Neuronal stem cell (in vitro differentiated cells): ENCODE results near the gene DGKQ.
"Not testable (repeated sequence)": the region's sequence is repeated elsewhere in the genome, so short reads cannot be mapped to it uniquely, and the experiment has no call there.

ENCODE experiments used
- DNase-seq: peaks from one replicate; pipeline ENCODE4 v3.0.0-alpha.2; 2013; ENCODE audit warnings: low spot score
- H2AFZ ChIP-seq: one replicate; pipeline ENCODE4 v1.6.1; 2013; ENCODE audit warnings: mild to moderate bottlenecking, low read length, inconsistent platforms
- H2AK5ac ChIP-seq: 2 replicates; pipeline ENCODE4 v1.6.1; 2013; ENCODE audit warnings: low read depth, mild to moderate bottlenecking, inconsistent platforms, low read length, moderate library complexity, mixed read lengths
- H2BK120ac ChIP-seq: 2 replicates; pipeline ENCODE4 v1.6.1; 2013; ENCODE audit warnings: low read depth, mild to moderate bottlenecking, inconsistent platforms, low read length, moderate library complexity, mixed read lengths
- H2BK12ac ChIP-seq: one replicate; pipeline ENCODE4 v1.6.1; 2013; ENCODE audit warnings: low read length, inconsistent platforms
- H2BK15ac ChIP-seq: 2 replicates; pipeline ENCODE4 v1.6.1; 2013; ENCODE audit warnings: mild to moderate bottlenecking, low read length, inconsistent platforms, mixed read lengths
- H2BK5ac ChIP-seq: one replicate; pipeline ENCODE4 v1.6.1; 2013; ENCODE audit warnings: inconsistent platforms, mild to moderate bottlenecking, low read length, moderate library complexity
- H3K14ac ChIP-seq: one replicate; pipeline ENCODE4 v1.6.1; 2013; ENCODE audit warnings: low read length, inconsistent platforms
- H3K18ac ChIP-seq: 2 replicates; pipeline ENCODE4 v1.6.1; 2013; ENCODE audit warnings: low read length, inconsistent platforms
- H3K23ac ChIP-seq: 2 replicates; pipeline ENCODE4 v1.6.1; 2013; ENCODE audit warnings: low read depth, mild to moderate bottlenecking, mixed read lengths, low read length, inconsistent platforms; ENCODE audit not compliant: poor library complexity
- H3K27ac ChIP-seq: replicated peaks from 3 replicates; pipeline ENCODE4 v1.5.1; 2013; ENCODE audit warnings: low read length, inconsistent platforms
- H3K27me3 ChIP-seq, 3 experiments: 2 replicates each; pipeline ENCODE4 v1.6.1; 2013; ENCODE audit warnings: low read length in 3 of 3, mild to moderate bottlenecking in 2 of 3, inconsistent platforms in 1 of 3, low read depth in 1 of 3, mixed read lengths in 1 of 3, moderate library complexity in 1 of 3; ENCODE audit not compliant: control insufficient read depth in 3 of 3, insufficient read depth in 3 of 3
- H3K36me3 ChIP-seq, 2 donors: replicated peaks in 1 of 2; 2 replicates each; pipeline ENCODE4 v1.6.1; 2013; ENCODE audit warnings: low read length in 2 of 2; ENCODE audit not compliant: control insufficient read depth in 2 of 2, insufficient read depth in 2 of 2
- H3K4ac ChIP-seq: 2 replicates; pipeline ENCODE4 v1.6.1; 2013; ENCODE audit warnings: inconsistent platforms, mild to moderate bottlenecking, low read length, moderate library complexity
- H3K4me1 ChIP-seq, 2 donors: 1 replicate in 1 of 2; 2 replicates in 1 of 2; pipeline ENCODE4 v1.6.1; 2013; ENCODE audit warnings: low read length in 2 of 2, low read depth in 1 of 2; ENCODE audit not compliant: control insufficient read depth in 2 of 2, insufficient read depth in 1 of 2
- H3K4me2 ChIP-seq: one replicate; pipeline ENCODE4 v1.6.1; 2013; ENCODE audit warnings: mild to moderate bottlenecking, low read length, inconsistent platforms; ENCODE audit not compliant: insufficient read depth, poor library complexity, severe bottlenecking
- H3K4me3 ChIP-seq, 2 donors: 2 replicates each; pipeline ENCODE4 v1.5.1; 2013; ENCODE audit warnings: low read length in 2 of 2, mild to moderate bottlenecking in 2 of 2, inconsistent platforms in 1 of 2, moderate library complexity in 1 of 2
- H3K79me1 ChIP-seq: one replicate; pipeline ENCODE4 v1.6.1; 2013; ENCODE audit warnings: low read depth, mild to moderate bottlenecking, inconsistent platforms, low read length, moderate library complexity
- H3K9ac ChIP-seq: one replicate; pipeline ENCODE4 v1.6.1; 2013; ENCODE audit warnings: mild to moderate bottlenecking, low read depth, low read length, inconsistent platforms; ENCODE audit not compliant: poor library complexity
- H3K9me3 ChIP-seq, 2 donors: replicated peaks in 1 of 2; 2 replicates each; pipeline versions ENCODE3 to v1.6.1; 2013; ENCODE audit warnings: low read length in 2 of 2, mild to moderate bottlenecking in 2 of 2, inconsistent platforms in 1 of 2, low read depth in 1 of 2, mixed read lengths in 1 of 2, moderate library complexity in 1 of 2; ENCODE audit not compliant: control insufficient read depth in 2 of 2, insufficient read depth in 1 of 2
- H4K8ac ChIP-seq: one replicate; pipeline ENCODE4 v1.6.1; 2013; ENCODE audit warnings: low read depth, mild to moderate bottlenecking, inconsistent platforms, low read length, moderate library complexity
- H4K91ac ChIP-seq: one replicate; pipeline ENCODE4 v1.6.1; 2013; ENCODE audit warnings: low read length, low read depth, mild to moderate bottlenecking, inconsistent platforms; ENCODE audit not compliant: poor library complexity
- WGBS, 2 donors: extraction: QIAGEN DNeasy Blood & Tissue Kit; methylation state at CpG; one replicate each; pipeline ENCODE4 v1.1.7; 2013; ENCODE audit warnings: missing lambda C conversion rate in 2 of 2, mixed read lengths in 1 of 2; ENCODE audit not compliant: insufficient read length in 2 of 2, insufficient replicate concordance in 1 of 2; ENCODE audit errors: extremely low coverage in 2 of 2; 5-methylcytosine and 5-hydroxymethylcytosine counted together

Gene DGKQ

GRCh38 chr4:921830-922331, 51.5 kb downstream of the DGKQ start:
- H2AK5ac ChIP-seq, result no peak overlapping the region
- no peak overlapping the region for H2BK5ac ChIP-seq
- DNase-seq, result no peak
- no peak overlapping the region for H3K14ac ChIP-seq
- no CpG with 5 or more reads among the region's 17 CpGs for WGBS, 2 donors
- H3K9ac ChIP-seq, result no peak overlapping the region
- H3K4me2 ChIP-seq, result no peak overlapping the region
- H3K18ac ChIP-seq, result no peak overlapping the region
- H4K91ac ChIP-seq, result no peak overlapping the region
- no peak overlapping the region for H4K8ac ChIP-seq
- H2BK120ac ChIP-seq, result no peak overlapping the region
- no peak overlapping the region for H2BK15ac ChIP-seq
- no peaks in the 10 kb centered on the region for H3K9me3 ChIP-seq
- peaks cover 0 to 9% of the 10 kb centered on the region in 2 donors for H3K36me3 ChIP-seq
- no peak overlapping the region for H2AFZ ChIP-seq
- no peaks in the 10 kb centered on the region for H3K27me3 ChIP-seq
- no peak overlapping the region for H2BK12ac ChIP-seq
- no peaks in the 10 kb centered on the region for H3K4me1 ChIP-seq
- H3K27ac ChIP-seq, result no peak overlapping the region
- peaks cover 10% of the 10 kb centered on the region for H3K79me1 ChIP-seq
- H3K23ac ChIP-seq, result no peak overlapping the region
- no peak overlapping the region for H3K4ac ChIP-seq
- H3K4me3 ChIP-seq, result no peak overlapping the region

- not testable (repeated sequence) for DNase-seq, H3K9ac ChIP-seq, H2AK5ac ChIP-seq, H3K4me3 ChIP-seq, H4K8ac ChIP-seq, H2BK15ac ChIP-seq, H3K14ac ChIP-seq, H3K4me1 ChIP-seq, H4K91ac ChIP-seq, H3K36me3 ChIP-seq, H3K9me3 ChIP-seq, H2AFZ ChIP-seq, H2BK12ac ChIP-seq, H3K27ac ChIP-seq, H2BK120ac ChIP-seq, H3K27me3 ChIP-seq, H3K4ac ChIP-seq, H3K23ac ChIP-seq, H3K4me2 ChIP-seq
- H3K79me1 ChIP-seq, result peaks cover 13% of the 10 kb centered on the region
- no CpG with 5 or more reads among the region's 15 CpGs for WGBS, 2 donors
- peak overlapping the region; percentile 27 for H3K18ac ChIP-seq
- peak overlapping the region; percentile 53 for H2BK5ac ChIP-seq
Observed at GRCh38 chr4:919004-919680, 54.2 kb downstream of the DGKQ start.

- H4K91ac ChIP-seq, H2BK15ac ChIP-seq, H2AFZ ChIP-seq, H3K4me3 ChIP-seq, H4K8ac ChIP-seq, DNase-seq, H2BK120ac ChIP-seq, H3K4me2 ChIP-seq, H3K4me1 ChIP-seq, H3K9ac ChIP-seq, H3K27ac ChIP-seq, H3K36me3 ChIP-seq, H3K9me3 ChIP-seq, H3K23ac ChIP-seq, H3K18ac ChIP-seq, H3K4ac ChIP-seq, H3K14ac ChIP-seq, H2BK5ac ChIP-seq, H2AK5ac ChIP-seq, H2BK12ac ChIP-seq, H3K27me3 ChIP-seq: not testable (repeated sequence)
- whole genome bisulfite sequencing, 2 donors, result no CpG with 5 or more reads among the region's 6 CpGs
- H3K79me1 ChIP-seq, result peaks cover 15% of the 10 kb centered on the region
Observed at GRCh38 chr4:918591-918990, 54.8 kb downstream of the DGKQ start.

- no peak overlapping the region for H2AFZ ChIP-seq
- no peak overlapping the region for H2BK5ac ChIP-seq
- no peak overlapping the region for H3K27ac ChIP-seq
- no peak overlapping the region for H3K4me2 ChIP-seq
- no peak overlapping the region for H3K9ac ChIP-seq
- H3K4me1 ChIP-seq, result no peaks in the 10 kb centered on the region
- no peak overlapping the region for H4K91ac ChIP-seq
- no CpG with 5 or more reads among the region's 2 CpGs for WGBS, 2 donors
- H3K18ac ChIP-seq, result no peak overlapping the region
- H3K79me1 ChIP-seq, result peaks cover 12% of the 10 kb centered on the region
- no peak overlapping the region for H3K23ac ChIP-seq
- no peaks in the 10 kb centered on the region for H3K27me3 ChIP-seq
- no peaks in the 10 kb centered on the region for H3K9me3 ChIP-seq
- no peak overlapping the region for H2BK15ac ChIP-seq
- H3K14ac ChIP-seq, result no peak overlapping the region
- H4K8ac ChIP-seq, result no peak overlapping the region
- no peak overlapping the region for H2AK5ac ChIP-seq
- peaks cover 0 to 5% of the 10 kb centered on the region in 2 donors for H3K36me3 ChIP-seq
- no peak overlapping the region for H3K4ac ChIP-seq
- no peak for DNase-seq
- no peak overlapping the region for H3K4me3 ChIP-seq
- H2BK12ac ChIP-seq, result no peak overlapping the region
- no peak overlapping the region for H2BK120ac ChIP-seq
Observed at GRCh38 chr4:917992-918391, 55.4 kb downstream of the DGKQ start.
